GM20000 (cell line): ENCODE measurements around the gene CAVIN1.
"Not testable (repeated sequence)": the region's sequence is repeated elsewhere in the genome, so short reads cannot be mapped to it uniquely, and the experiment has no call there.

ENCODE experiments used
- DNase-seq: peaks from one replicate; pipeline ENCODE4 v3.0.0; 2012; ENCODE audit warnings: low spot score
- TF ChIP-seq, protein P1 (sequence below): IDR thresholded peaks from 2 replicates; pipeline ENCODE4 v1.5.1; 2012; ENCODE audit warnings: mild to moderate bottlenecking, control low read depth; ENCODE audit errors: extremely low read depth, missing control alignments

CAVIN1 gene

DNA sequence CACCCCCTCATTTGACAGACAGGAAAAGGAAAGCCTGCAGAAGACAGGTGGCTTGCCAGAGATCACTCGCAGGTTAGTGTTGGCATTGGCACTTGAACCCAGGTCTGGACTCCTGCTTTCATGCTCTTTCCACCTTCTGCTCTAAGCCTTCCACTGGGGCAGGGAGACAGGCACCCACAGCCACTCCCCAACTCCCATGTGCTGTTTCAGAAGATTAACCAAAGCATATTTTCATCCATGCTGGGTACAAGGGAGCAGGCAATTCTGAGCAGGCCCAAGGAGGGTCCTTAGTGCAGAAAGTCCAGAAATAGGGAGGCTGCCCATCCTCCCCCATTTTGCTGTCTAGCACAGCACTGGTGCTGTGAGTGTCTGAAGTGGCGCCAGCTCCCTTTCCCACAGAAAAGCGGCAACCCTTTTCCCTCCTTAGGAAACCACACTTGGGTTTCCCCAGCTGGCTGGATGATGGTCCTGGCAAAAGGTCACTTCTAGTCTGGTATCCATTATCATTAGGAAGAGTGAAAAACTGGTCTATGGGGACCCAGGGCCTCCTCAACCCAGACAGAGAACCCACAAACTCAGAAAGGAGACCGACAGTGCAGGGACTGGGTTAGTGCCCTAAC lies 2.0 kb upstream of the CAVIN1 start:
- TF ChIP-seq, protein P1, sequence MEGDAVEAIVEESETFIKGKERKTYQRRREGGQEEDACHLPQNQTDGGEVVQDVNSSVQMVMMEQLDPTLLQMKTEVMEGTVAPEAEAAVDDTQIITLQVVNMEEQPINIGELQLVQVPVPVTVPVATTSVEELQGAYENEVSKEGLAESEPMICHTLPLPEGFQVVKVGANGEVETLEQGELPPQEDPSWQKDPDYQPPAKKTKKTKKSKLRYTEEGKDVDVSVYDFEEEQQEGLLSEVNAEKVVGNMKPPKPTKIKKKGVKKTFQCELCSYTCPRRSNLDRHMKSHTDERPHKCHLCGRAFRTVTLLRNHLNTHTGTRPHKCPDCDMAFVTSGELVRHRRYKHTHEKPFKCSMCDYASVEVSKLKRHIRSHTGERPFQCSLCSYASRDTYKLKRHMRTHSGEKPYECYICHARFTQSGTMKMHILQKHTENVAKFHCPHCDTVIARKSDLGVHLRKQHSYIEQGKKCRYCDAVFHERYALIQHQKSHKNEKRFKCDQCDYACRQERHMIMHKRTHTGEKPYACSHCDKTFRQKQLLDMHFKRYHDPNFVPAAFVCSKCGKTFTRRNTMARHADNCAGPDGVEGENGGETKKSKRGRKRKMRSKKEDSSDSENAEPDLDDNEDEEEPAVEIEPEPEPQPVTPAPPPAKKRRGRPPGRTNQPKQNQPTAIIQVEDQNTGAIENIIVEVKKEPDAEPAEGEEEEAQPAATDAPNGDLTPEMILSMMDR = no peak
- DNase-seq = no peak

DNA sequence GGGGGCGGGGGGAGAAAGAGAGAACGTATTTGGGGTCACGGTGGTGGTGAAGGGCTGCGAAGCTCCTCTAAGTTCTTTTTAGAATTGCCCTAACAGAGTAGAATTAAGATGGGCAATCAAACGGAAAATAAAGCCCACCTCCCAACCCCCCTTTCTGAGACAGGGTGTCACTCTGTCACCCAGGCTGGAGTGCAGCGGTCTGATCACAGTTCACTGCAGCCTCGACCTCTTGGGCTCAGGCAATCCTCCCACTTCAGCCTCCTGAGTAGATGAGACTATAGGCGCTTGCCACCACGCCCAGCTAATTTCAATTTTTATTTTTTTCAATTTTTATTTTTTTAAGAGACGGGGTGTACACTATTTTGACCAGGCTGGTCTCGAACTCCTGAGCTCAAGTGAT lies 710 bp upstream of the CAVIN1 start:
- TF ChIP-seq, protein P1 = no peak
- DNase-seq = no peak

DNA sequence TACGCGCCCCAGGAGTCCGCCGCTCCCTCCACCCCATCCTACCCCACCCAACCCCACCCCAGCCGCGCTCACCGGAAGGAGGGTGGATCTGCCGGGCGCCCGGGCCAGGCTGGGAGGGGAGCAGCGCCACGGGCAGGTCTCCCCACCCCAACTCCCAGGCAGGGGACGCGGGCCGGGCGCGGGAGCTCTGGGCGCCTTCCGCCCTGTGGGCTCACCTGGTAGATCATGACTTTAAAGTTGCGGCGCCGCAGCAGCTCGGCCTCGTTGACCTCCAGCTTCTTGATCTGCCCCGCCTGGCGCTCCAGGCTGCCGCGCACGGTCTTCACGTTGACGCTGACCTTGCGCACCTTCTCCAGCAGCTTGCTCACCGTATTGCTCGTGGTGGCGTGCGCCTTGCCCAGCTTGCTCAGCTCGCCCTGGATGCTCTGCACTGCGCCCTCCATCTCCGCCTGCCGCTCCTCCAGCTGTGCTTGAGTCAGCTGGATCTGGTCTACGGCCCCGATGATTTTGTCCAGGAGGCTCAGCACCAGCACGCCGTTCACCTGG lies 571 bp downstream of the CAVIN1 start:
- no peak for DNase-seq
- TF ChIP-seq, protein P1 = no peak

DNA sequence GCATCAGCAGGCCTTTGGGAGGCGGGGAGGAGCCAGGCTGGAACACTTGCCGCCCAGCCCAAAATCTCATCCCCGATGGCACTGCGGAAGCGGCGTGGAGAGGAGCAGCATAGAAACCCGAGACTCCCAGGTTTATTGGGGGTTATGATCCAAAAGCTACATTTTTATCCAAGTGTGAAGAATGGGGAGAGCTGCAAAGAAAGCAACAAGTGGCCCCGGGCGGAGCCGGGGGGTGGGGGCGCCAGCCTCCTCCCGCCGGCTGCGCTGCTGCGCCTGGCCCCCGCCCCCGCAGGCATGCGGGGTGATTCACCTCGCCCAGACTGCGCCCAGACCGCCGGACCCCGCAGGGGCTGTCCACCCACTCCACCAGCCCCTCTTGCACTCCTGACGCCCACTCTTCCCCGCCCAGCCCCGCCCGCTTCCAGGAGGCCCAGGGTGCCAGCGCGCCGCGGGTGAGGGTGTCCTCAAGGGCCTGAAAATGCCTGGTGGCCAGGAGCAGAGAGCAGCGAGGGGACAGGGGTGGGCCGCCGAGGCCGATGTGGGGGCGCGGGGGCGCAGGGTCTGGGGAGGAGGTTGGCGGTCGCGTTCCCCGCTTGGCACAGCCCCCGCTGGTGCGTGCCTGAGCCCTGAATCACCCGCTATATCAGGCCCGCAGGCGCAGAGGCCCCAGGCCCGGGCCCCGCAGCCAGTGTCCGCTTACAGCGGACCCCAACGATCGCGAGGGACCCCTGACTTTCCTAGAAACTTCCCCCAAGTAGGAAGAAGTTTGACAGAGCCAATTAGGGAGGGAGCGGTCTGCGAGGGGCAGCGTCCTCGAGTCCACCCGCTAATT lies 1.3 kb downstream of the CAVIN1 start:
- TF ChIP-seq, protein P1 = no peak
- DNase-seq = no peak

DNA sequence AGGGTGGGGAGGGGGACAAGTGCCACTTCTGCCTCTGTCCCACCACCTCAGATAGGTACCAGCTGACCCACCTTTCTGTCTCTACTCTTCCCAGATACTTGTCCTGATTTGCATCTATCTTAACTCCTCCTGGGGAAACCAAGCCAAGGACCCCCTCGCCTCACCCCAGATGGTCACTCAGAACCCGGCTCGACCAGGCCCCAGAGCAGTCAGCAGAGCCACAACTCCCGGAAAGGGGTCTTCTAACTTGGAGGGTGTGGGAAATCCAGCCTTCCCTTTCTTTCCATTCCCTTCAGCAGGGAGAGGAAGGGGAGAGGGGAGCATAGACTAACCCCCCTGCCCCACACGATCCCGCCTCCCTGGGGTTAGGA lies 1.9 kb downstream of the CAVIN1 start:
- DNase-seq = no peak
- TF ChIP-seq, protein P1 = no peak

DNA sequence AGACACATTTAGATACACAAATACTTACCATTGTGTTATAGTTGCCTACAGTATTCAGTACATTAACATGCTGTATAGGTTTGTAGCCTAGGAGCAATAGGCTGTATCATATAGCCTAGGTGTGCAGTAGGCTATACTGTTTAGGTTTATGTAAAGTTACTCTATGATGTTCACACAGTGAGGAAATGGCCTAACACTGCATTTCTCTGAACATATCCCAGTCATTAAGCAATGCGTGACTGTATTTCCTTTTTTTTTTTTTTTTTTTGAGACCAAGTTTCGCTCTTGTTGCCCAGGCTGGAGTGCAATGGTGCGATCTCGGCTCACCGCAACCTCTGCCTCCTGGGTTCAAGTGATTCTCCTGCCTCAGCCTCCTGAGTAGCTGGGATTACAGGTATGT lies 5.1 kb downstream of the CAVIN1 start:
- not testable (repeated sequence) for DNase-seq

DNA sequence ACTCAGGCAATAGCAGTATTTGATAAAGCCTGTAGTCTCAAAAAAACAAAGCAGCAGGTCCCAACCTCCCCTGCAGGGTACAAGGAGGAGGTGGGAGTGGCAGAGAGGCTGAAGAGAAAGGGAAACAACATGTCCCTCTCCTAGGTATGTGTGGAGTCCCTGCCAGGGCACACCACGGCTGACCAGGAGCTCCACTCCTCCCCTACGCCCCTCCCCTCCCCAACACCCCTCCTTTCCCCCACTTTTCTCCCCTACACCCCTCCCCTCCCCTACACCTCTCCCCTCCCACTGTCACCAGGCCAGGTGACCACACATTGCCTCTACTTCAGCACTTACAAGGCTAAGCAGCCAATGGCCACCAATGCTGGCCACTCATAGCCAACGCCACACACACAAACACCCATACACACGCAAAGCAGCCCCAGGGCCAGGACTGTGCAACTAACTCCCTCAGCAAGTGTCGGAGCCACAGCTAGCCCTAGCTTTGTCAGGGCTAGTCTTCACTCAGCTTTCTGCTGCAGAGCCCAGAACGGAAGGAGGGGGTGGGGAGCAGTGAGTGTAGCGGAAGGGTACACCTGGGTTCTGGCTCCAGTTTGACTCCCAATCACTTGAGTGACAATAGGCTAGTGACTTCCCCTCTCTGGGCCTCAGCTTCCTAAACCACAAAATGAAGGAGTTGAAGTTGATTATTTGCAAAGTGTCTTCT lies 8.2 kb downstream of the CAVIN1 start:
- peak; percentile 69 for DNase-seq
- TF ChIP-seq, protein P1 = no peak
